Measurements from ENCODE around the gene FAM199X. TPM values are rescaled to one million over a fixed set of nuclear protein-coding genes. Genes with fewer than 3 reads are reported as not detected.

Gene FAM199X
- total and polyA plus RNA-seq, 2 donors from 2014 or later, result 12.6 to 37.4 TPM

DNA sequence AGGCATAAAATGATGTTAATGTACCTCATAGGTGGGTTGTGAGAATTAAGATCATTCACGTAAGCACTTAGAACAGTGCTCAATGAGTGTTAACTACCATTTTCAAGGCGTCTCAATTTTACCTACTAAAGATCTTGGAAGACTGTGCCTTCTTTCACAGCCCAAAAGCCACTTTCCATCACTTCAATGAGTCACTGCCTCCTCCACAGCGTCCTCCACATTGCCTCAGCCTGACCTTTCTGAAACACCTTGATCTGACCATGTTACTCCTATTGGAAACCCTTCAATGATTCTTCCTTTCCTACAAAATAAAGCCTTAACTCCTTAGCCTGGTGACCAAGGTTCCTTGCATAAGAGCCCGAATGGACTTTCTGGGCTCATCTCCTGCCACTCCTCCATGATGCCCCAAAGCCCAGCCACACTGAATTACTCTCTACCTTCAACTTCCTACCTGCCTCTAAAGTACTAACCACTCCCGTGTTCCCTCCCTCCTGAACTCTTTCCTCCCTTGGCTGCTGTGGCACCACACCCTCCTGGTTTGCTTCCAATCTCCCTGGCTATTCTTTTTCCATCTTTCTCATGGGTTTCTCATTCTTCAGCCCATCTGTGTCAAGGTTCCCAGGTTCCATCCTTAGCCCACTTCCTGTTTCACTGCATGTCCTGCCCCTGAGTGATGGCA is 31.5 kb upstream of the FAM199X start:
- no peak for FAIRE-seq
- Histone ChIP-seq H3K27me3 (ENCODE audit: control insufficient read depth, insufficient read depth, low read length) (no peaks in the 10 kb centered on the region), H3K36me3 (ENCODE audit: control insufficient read depth in 2 of 3, insufficient read depth in 3 of 3, low read length in 3 of 3) (peaks cover 0 to 4% (median 2%) of the 10 kb centered on the region in 3 donors), H3K9me3 (ENCODE audit: control insufficient read depth in 2 of 3, insufficient read depth in 1 of 3, low read length in 3 of 3) (no peaks in the 10 kb centered on the region), H3K27ac (ENCODE audit: low read depth in 2 of 2, low read length in 2 of 2) (no peak overlapping the region), H3K4me3 (ENCODE audit: low read length in 3 of 3) (no peak overlapping the region), H3K9ac (ENCODE audit: low read length in 3 of 3) (no peak overlapping the region), H3K4me1 (ENCODE audit: control insufficient read depth in 2 of 3, insufficient read depth in 2 of 3, low read depth in 1 of 3, low read length in 3 of 3) (peaks cover 0 to 2% (median 0%) of the 10 kb centered on the region in 3 donors)
- TF ChIP-seq, protein P1, sequence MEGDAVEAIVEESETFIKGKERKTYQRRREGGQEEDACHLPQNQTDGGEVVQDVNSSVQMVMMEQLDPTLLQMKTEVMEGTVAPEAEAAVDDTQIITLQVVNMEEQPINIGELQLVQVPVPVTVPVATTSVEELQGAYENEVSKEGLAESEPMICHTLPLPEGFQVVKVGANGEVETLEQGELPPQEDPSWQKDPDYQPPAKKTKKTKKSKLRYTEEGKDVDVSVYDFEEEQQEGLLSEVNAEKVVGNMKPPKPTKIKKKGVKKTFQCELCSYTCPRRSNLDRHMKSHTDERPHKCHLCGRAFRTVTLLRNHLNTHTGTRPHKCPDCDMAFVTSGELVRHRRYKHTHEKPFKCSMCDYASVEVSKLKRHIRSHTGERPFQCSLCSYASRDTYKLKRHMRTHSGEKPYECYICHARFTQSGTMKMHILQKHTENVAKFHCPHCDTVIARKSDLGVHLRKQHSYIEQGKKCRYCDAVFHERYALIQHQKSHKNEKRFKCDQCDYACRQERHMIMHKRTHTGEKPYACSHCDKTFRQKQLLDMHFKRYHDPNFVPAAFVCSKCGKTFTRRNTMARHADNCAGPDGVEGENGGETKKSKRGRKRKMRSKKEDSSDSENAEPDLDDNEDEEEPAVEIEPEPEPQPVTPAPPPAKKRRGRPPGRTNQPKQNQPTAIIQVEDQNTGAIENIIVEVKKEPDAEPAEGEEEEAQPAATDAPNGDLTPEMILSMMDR (IDR thresholded peaks at IDR 0.05; ENCODE audit: borderline replicate concordance, extremely low read depth, insufficient read depth), result no peak
- DNase-seq, result no peak
- intact Hi-C loops (cut with DNase I), result no loop called here

DNA sequence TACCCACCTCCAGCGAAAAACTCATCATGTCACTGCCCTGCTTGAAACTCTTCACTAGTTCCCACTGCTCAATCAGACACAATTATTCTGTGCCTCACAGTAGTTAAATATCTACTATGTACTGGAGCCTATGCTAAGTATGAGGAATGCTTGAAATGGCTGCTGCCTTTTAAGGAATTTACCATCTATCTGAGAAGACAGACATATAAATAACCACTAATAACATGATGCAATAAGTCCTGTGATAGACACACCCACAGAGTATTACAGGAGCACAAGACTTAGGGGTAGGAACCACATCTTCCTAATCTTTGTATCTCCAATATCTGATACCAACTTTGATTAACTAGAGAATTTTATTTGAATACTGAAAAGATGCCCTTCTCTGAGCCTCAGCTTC is 30.6 kb upstream of the FAM199X start:
- peak in 2 of 5 donors; percentile 8 to 9 for DNase-seq
- TF ChIP-seq, protein P1 (IDR thresholded peaks at IDR 0.05; ENCODE audit: borderline replicate concordance, extremely low read depth, insufficient read depth), result no peak
- FAIRE-seq, result no peak
- intact Hi-C loops (cut with DNase I), result no loop called here
- Histone ChIP-seq H3K36me3 (ENCODE audit: control insufficient read depth in 2 of 3, insufficient read depth in 3 of 3, low read length in 3 of 3) (peaks cover 0 to 2% (median 0%) of the 10 kb centered on the region in 3 donors), H3K27ac (ENCODE audit: low read depth in 2 of 2, low read length in 2 of 2) (no peak overlapping the region), H3K4me1 (ENCODE audit: control insufficient read depth in 2 of 3, insufficient read depth in 2 of 3, low read depth in 1 of 3, low read length in 3 of 3) (peaks cover 0 to 2% (median 0%) of the 10 kb centered on the region in 3 donors), H3K9ac (ENCODE audit: low read length in 3 of 3) (no peak overlapping the region), H3K9me3 (ENCODE audit: control insufficient read depth in 2 of 3, insufficient read depth in 1 of 3, low read length in 3 of 3) (no peaks in the 10 kb centered on the region), H3K27me3 (ENCODE audit: control insufficient read depth, insufficient read depth, low read length) (no peaks in the 10 kb centered on the region), H3K4me3 (ENCODE audit: low read length in 3 of 3) (no peak overlapping the region)

DNA sequence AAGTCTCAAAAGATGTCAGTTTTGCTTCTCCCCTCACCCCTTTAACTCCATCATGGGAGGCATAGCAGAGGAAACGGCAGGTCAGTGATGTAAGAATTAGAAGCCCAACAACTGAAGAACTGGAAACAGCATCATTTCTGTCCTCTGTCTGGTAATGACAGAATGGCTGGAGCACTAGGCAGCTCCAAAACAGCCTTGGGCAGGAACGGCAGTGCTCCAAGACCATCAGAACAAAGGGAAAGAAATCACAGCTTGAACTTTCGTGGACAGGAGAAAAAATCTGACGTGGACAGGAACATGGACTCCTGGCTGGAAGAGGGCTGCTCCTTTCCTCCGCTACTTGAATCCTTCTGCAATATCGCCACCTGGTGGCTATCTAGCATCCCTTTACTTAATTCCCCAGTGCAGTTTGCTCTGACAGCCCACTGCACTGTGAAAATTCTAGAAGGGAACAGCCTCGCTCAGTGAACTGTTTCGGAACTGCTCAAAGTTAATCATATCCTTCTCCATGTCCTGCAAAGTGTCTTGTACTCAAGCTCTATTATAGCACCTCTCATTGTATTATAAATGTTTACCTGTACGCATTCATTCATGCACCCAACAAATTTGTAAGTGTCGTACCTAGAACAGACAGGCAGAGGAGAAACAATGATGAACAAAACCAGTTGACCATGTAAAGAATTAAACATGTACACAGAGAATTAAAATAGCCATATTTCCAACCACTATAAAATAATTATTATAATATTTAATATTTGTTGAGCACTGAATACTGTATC is 29.8 kb upstream of the FAM199X start:
- no peaks in the 10 kb centered on the region for H3K9me3 ChIP-seq (ENCODE audit: control insufficient read depth in 2 of 3, insufficient read depth in 1 of 3, low read length in 3 of 3)
- H3K9ac ChIP-seq (ENCODE audit: low read length in 3 of 3), result peak overlapping the region in 1 of 3 donors; percentile 80
- peak in 4 of 5 donors; percentile 76 to 95 (median 86) for DNase-seq
- FAIRE-seq, result peak; percentile 95
- intact Hi-C loops (cut with DNase I), result no loop called here
- no peaks in the 10 kb centered on the region for H3K27me3 ChIP-seq (ENCODE audit: control insufficient read depth, insufficient read depth, low read length)
- H3K4me1 ChIP-seq (ENCODE audit: control insufficient read depth in 2 of 3, insufficient read depth in 2 of 3, low read depth in 1 of 3, low read length in 3 of 3), result peaks cover 0 to 2% (median 0%) of the 10 kb centered on the region in 3 donors
- H3K36me3 ChIP-seq (ENCODE audit: control insufficient read depth in 2 of 3, insufficient read depth in 3 of 3, low read length in 3 of 3), result no peaks in the 10 kb centered on the region
- TF ChIP-seq, protein P1 (IDR thresholded peaks at IDR 0.05; ENCODE audit: borderline replicate concordance, extremely low read depth, insufficient read depth), result peak; percentile 81
- H3K4me3 ChIP-seq (ENCODE audit: low read length in 3 of 3), result peak overlapping the region; percentile 59 to 84 (median 64)
- H3K27ac ChIP-seq (ENCODE audit: low read depth in 2 of 2, low read length in 2 of 2), result no peak overlapping the region
